Activated CD4-positive, CD25-positive, alpha-beta regulatory T cell treated with anti-CD3 and anti-CD28 coated beads, Interleukin-2, amount 50 U/mL, for 24 hours (primary cell): ENCODE results near the gene DPH1.

ENCODE experiments used
- ATAC-seq, 2 donors: fragments of 150-1000 bp; cut with Tn5 transposase; one replicate each; pipeline ENCODE4 v1.10.0; 2021; ENCODE audit warnings: mild to moderate bottlenecking in 1 of 2, moderate library complexity in 1 of 2

The DPH1 gene

DNA sequence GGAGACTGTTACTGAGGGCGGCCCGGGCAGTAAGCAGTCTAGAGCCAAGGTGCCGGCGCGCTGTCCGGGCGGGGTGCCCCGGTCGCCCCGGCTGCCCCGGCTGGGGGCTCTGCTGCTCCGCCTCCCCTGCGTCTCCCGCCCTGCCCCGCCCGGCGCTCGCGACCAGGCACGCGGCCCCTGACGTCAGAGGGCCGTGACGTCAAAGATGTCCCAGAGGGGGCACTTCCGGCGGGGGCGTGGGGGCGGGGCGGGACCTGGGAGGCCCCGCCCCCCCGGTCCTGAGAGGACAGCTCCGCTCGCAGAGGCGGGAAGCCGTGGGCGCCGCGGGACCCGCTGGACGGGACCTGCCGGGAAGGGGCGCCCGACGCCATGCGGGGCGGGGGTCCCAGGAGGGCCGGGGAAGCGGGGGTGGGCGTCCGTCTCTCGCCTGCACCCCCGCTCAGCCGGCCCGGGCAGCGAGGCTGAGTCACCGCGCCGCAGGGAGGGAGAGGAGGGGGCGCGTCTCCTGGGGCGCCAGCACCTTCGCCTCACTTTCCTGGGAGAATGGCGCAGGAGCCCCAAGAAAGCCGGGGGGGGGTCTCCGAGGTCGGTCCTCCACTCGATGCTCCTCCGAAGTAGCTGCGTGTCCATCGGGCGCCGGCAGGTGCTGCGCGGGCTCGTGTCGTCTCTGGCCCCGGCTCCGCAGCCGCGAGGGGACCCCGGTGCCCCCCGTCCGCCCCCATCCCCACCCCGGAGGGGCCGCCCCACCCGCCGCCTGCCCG, 20.5 kb downstream of the DPH1 start:
- ATAC-seq = peak in 1 of 2 donors; percentile 12

DNA sequence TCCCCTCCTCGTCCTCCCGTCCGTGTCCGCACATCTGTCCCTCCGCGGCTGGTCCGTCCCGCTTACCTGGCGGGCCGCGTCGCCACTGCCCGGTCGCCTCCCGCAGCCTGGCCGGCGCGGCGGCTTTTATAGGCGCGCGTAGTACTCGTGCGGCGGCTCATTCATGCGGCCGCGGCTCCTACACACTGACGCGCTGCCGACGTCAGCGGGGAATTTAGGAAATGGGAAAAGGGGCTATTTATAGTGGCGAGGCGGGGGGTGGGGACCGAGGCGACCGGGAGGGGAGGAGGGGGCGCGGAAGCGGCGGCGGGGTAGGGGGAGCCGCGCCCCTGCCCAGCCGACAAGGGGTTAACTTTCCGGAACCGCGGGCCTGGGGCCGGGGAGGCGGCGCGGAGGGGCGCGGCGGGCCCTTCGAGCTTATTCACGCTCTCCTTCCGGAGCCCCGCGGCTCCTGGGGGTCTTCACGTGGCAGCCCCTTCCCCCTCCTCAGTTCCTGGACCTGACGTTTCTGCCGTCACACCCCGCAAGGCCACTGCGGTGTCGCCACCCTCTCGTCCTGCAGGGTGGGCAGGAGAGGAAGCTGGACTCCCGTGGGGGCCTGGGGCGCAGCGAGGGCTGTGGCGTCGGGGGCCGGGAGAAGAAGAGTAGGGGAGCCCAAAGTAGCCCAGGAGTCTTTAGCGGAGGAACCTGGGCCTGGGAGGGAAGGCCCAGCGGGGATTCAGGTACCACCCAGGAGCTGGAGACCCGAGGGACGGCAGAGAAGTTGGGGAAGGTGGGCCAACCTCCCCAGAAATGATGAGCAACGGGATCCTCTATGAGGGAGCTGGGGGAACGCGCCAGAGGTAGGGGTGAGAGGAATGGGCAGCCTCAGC, 21.3 kb downstream of the DPH1 start:
- ATAC-seq = no peak

DNA sequence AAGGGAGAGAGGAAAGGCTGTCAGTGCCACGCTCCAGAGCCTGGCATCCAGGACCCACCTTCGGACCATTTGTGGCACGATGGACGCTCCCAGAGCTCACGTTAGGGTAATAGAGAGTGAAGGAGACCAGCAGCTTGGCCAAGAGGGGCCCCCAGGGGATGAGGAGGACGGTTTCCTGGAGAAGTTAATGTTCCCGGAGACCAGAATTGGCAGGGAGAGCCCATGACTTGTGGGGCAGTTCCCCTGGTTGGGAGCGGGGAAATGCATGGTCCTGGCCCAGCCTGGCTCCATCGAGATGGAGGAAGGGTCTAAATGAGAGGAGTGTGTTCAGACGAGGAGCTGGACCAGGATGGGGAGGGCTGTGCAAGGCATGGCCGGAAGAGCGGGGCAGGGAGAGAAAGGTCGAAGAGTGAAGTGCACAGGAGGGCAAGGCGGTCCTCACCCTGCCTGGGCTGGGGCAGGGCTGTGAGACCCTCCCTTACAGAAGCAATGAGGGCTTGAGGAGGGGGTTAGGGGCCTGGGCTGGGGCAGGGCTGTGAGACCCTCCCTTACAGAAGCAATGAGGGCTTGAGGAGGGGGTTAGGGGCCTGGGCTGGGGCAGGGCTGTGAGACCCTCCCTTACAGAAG, 22.1 kb downstream of the DPH1 start:
- no peak for ATAC-seq

DNA sequence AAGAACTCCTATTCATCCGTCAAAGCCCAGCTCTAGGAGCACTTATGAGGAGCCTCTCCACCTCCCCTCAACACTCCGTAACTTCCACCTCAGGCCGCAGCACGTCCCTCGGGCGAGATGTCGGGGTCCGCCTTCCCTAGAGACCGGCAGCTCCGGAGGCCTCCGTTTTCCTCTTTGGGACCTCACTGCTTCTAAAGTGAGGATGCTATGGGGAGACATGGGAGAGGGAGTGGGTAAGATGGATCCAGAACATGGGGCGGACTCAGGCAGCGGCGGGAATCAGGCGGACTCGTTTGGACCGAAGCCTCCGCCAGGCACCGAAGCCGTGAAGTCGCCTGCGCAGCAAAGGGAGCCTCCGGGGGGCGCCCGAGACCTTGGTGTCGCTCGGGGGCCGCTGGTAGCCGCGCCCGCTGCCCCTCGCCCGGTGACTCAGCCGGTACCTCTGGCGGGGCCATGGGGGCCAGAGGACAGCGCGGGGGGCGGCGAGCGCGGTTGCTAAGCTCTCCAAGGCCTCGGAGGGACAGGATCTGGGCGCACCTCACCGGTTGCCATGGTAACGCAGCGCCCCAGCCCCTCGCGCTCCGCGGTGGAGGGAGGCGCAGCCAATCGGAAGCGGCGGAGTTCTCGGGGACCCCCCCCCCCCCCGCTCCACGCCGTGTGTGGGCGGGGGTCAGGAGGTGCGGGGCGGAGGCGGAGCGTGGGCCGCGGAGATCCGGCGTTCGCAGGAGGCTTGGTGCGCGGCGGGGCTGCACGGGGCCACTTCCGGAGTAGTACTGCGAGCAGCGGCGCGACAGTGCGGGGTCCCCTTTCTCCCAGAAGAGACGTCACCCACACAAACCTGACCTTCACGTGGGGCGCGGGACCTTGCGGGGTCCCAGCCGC, 23.7 kb downstream of the DPH1 start:
- ATAC-seq = peak; percentile 7 to 9

DNA sequence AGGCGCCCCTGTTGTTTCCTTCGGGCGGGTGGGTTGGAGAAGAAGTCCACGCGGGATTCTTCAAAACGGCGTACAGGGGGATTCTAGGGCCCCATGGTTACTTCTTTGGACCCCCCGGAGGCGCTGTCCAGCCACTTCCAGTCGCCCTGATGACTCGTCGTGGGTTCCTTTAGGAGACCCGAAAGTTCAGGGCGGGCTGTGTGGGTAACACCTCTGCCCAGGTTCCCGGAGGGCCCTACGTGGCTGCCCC, 24.2 kb downstream of the DPH1 start:
- ATAC-seq = no peak

DNA sequence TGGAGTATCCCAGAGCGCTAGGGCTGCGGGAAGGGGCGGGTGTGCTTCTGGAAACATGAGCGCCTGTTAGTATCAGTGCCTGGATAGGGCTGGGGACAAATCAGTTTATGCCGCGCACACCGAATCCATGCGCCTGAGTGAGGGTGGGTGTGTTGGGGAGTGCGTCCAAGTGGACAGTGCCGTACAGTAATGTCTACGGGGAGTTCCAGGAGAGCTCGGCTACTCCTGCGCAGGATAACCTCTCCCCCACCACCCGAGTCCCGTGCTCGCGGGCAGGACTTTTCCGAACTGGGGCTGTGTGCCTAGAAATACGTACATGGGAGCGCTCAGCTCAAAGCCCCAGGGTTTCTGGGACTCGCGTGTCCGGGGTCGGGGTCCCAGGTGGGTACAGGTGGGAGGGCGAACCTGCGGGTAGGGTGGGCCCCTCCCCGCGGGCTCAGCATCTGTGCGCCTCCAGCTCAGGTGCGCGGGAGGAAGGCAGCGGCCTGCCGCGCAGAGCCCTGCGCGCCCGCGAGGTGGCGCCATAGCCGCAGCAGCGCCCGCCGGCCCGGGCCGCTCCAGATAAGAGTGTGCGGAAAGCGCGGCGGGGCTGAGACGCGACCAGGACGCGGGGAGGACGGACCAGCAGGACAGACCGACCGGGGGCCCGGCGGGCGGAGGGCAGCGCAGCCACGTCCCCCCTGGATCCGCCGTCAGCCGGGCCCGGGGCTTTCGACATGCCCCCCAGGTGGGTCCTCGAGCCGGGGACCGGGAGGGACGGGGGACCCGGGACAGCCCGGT, 24.7 kb downstream of the DPH1 start, which contains the start of gene HIC1:
Gene HIC1, plus strand, starts transcription at position 592 of the 780 bp plus-strand sequence. CDS start 1,588 bp downstream, outside the sequence.
- peak; percentile 68 to 71 for ATAC-seq

DNA sequence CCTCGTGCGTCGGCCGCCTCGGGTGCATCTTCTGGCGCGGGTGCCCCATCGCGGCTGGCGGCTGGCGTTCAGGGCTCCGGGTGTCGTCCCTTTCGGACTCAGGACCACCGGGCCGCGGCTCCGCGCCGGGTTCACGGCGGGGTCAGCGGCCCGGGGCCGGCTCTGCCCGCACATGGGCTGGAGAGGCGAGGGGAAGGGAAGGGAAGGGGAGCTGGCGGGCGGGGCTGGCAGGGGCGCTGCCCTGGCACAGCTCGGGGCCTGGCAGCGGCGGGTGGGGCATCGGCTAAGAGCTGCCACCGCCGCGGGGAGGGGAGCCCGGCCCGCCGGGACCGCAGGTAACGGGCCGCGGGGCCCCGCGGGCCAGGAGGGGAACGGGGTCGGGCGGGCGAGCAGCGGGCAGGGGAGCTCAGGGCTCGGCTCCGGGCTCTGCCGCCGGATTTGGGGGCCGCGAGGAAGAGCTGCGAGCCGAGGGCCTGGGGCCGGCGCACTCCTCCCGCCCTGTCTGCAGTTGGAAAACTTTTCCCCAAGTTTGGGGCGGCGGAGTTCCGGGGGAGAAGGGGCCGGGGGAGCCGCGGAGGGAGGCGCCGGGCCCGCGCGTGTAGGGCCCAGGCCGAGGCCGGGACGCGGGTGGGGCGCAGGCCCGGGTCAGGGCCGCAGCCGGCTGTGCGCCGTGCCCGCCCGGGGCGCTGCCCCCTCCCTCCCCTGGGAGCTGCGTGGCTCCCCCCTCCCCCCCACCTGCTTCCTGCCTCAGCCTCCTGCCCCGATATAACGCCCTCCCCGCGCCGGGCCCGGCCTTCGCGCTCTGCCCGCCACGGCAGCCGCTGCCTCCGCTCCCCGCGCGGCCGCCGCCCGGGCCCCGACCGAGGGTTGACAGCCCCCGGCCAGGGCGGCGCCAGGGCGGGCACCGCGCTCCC, 25.6 kb downstream of the DPH1 start:
- no peak for ATAC-seq

DNA sequence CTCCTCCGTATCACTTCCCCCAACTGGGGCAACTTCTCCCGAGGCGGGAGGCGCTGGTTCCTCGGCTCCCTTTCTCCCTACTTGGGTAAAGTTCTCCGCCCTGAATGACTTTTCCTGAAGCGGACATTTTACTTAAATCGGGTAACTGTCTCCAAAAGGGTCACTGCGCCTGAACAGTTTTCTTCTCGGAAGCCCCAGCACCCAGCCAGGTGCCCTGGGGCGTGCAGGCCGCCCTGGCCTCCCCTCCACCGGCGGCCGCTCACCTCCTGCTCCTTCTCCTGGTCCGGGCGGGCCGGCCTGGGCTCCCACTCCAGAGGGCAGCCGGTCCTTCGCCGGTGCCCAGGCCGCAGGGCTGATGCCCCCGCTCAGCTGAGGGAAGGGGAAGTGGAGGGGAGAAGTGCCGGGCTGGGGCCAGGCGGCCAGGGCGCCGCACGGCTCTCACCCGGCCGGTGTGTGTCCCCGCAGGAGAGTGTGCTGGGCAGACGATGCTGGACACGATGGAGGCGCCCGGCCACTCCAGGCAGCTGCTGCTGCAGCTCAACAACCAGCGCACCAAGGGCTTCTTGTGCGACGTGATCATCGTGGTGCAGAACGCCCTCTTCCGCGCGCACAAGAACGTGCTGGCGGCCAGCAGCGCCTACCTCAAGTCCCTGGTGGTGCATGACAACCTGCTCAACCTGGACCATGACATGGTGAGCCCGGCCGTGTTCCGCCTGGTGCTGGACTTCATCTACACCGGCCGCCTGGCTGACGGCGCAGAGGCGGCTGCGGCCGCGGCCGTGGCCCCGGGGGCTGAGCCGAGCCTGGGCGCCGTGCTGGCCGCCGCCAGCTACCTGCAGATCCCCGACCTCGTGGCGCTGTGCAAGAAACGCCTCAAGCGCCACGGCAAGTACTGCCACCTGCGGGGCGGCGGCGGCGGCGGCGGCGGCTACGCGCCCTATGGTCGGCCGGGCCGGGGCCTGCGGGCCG, 26.5 kb downstream of the DPH1 start:
- no peak for ATAC-seq

DNA sequence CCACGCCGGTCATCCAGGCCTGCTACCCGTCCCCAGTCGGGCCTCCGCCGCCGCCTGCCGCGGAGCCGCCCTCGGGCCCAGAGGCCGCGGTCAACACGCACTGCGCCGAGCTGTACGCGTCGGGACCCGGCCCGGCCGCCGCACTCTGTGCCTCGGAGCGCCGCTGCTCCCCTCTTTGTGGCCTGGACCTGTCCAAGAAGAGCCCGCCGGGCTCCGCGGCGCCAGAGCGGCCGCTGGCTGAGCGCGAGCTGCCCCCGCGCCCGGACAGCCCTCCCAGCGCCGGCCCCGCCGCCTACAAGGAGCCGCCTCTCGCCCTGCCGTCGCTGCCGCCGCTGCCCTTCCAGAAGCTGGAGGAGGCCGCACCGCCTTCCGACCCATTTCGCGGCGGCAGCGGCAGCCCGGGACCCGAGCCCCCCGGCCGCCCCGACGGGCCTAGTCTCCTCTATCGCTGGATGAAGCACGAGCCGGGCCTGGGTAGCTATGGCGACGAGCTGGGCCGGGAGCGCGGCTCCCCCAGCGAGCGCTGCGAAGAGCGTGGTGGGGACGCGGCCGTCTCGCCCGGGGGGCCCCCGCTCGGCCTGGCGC, 27.3 kb downstream of the DPH1 start:
- ATAC-seq = no peak

DNA sequence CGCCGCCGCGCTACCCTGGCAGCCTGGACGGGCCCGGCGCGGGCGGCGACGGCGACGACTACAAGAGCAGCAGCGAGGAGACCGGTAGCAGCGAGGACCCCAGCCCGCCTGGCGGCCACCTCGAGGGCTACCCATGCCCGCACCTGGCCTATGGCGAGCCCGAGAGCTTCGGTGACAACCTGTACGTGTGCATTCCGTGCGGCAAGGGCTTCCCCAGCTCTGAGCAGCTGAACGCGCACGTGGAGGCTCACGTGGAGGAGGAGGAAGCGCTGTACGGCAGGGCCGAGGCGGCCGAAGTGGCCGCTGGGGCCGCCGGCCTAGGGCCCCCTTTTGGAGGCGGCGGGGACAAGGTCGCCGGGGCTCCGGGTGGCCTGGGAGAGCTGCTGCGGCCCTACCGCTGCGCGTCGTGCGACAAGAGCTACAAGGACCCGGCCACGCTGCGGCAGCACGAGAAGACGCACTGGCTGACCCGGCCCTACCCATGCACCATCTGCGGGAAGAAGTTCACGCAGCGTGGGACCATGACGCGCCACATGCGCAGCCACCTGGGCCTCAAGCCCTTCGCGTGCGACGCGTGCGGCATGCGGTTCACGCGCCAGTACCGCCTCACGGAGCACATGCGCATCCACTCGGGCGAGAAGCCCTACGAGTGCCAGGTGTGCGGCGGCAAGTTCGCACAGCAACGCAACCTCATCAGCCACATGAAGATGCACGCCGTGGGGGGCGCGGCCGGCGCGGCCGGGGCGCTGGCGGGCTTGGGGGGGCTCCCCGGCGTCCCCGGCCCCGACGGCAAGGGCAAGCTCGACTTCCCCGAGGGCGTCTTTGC, 28.0 kb downstream of the DPH1 start:
- ATAC-seq = no peak

DNA sequence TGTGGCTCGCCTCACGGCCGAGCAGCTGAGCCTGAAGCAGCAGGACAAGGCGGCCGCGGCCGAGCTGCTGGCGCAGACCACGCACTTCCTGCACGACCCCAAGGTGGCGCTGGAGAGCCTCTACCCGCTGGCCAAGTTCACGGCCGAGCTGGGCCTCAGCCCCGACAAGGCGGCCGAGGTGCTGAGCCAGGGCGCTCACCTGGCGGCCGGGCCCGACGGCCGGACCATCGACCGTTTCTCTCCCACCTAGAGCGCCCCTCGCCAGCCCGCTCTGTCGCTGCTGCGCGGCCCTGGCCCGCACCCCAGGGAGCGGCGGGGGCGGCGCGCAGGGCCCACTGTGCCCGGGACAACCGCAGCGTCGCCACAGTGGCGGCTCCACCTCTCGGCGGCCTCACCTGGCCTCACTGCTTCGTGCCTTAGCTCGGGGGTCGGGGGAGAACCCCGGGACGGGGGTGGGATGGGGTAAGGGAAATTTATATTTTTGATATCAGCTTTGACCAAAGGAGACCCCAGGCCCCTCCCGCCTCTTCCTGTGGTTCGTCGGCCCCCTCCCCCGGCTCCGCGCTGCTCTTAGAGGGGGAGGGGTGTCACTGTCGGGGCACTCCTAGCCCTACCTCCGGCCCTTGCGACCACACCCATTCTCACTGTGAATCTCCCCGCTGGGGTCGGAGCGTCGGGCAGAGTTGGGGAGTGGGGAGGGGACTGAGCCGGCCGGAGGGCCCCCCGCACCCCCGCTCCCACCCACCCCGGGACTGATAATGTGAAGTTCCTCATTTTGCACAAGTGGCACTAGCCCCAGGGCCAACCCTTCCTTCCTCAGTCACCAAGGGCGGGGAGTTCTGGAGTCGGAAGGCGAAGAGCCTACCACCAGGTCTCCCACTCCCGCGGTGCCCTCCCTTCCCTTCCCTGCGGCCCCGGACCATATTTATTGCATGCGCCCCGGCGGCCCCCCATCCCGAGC, 28.9 kb downstream of the DPH1 start:
- ATAC-seq = no peak

DNA sequence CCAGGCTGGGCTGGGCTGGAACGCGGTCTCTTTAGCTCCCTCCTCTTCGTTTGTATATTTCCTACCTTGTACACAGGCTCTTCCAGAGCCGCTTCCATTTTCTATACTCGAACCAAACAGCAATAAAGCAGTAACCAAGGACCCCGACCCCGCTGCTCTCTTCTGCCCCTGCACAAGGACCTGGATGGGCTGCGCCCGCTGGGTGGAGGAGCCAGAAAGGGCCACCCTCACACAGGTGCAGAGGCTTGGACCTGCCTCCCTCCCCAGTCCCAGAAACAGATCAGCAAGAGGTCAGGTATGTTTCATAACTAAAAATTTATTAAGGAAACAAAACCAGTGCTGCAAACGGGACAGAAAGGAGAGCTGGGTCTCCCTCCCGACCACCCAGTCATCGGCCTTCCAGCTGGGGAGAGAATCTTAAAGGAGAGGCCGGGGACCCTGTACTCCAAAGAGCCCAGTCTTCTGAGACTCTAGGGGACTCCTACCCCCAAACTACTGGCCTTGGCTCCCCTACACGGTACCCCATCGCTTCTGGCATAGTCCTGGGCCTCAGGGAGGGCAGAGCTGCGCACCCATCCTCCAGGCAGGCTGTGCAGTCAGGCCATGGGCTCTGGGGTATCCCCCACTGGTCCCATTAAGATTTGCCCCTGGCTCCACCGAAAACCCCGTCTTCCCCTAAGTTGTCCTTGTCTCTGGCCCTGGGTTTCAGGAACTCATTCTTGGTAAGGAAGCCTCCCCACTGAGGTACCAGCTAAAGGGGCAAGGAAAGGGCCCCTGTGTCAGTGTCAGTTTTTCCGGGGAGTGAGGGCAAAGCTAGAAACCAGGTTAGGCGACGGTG, 29.8 kb downstream of the DPH1 start:
- no peak for ATAC-seq

DNA sequence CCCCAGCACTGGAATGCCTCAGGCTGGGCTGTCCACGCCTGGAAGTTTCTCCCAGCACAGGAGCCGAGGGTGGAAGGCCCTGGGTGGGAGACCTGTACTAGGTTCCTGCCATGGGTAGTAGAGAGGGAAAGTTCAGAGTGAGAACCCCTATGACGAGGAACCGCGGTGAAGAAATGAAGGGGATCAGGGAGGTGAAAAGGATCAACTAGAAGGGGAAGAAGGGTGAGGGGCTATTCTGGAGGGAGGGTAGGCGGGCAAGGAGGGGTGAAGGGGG, 30.4 kb downstream of the DPH1 start:
- no peak for ATAC-seq

DNA sequence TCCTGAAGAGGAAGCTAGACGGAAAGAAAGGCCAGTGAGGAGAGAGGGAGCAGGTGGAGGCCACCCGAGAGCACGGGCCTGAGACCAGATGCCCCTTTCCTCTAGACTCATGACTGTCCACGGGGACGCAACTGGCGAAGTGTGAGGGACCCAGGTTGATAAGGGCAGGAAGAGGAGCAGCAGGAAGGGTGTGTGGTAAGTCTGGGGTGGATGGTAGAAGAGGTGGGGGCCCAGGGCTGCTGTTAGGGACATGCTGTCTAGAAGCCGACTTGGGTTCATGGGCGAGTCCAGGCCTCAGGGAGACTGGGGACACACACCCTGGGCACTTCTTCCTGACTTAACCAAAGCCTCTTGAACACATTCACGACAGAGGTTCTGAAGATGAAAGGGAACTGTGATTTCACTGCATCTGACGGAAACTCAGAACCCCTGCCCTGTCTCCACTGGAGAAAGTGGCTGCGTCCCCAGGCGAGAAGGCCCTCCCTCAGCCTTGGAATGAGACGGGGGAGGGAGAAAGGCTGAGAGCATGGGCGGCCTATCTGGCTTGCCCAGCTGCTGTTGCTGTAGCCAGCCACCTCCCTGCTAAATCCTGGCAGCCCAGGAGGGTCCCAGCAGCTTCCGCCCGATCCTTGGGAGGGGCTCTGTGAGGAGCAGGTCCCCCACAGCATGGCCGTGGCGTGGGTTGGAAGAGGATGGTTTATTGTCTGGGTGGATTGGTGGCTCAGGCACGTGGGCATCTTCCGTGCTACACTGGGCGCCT, 30.9 kb downstream of the DPH1 start:
- ATAC-seq = no peak

DNA sequence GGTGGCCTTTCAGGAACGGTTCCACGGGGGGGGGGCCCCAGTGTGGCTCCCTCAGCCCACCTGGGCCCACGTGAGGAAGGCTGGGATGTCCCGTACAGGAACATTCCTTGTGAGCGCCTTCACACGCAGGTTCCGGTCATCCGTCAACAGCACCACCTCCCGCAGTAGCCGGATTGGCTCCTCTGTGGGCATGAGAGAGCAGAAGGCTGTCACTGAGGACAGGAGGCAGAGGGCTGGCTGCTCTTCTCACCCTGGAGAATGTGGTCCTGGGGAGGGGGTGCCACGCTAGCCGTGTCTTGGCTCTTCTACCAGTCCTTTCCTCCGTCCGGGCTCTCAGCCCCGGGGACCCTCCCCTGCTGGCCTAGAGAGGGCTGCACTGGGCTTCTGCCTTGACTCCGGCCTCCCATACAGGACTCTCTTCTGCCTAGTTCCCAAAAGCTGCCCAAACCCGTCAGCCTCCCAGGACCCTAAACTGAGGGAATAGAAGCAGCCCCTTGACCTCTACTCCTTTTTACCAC, 31.5 kb downstream of the DPH1 start:
- ATAC-seq = no peak
